RCC 7860 (cell line): ENCODE results near the gene ZNF784.

Source experiments
- DNase-seq: peaks from one replicate; pipeline ENCODE4 v3.0.0-alpha.2; 2015; ENCODE audit warnings: low spot score
- FAIRE-seq: peaks from 2 replicates; lab custom pipeline; 2012; peaks lifted over from hg19 to GRCh38; lab: Jason Lieb, UNC

The ZNF784 gene

DNA sequence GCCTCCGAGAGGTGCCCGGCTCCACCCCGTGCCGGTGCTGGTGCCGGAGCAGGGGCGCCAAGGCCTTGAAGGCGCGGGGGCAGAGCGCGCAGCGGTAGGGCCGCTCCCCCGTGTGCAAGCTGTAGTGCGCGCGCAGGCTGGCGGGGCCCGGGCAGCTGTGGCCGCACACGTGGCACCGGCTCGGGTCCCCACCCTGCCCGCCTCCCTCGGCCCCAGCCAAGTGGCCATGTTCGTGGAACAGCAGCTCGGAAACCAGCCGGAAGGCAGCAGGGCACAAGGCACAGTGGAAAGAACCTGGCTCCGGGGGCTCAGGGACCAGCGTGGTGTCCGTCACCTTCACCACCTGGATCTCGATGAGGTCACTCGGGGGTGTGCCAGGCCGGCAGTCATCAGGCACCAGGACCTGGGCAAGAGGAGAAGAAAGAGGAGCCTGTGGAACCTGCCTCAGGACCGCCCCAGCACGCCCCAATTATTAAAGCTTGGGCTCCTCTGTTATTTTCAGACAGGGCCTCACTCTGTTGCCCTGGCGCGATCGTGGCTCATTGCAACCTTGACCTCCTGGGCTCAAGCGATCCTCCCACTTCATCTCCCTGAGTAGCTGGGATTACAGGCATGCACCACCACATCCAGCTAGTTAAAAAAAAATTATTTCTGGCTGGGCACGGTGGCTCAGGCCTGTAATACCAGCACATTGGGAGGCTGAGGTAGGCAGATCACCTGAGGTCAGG, 2.0 kb downstream of the ZNF784 start:
- DNase-seq (no peak), FAIRE-seq (no peak)

GRCh38 chr19:55621673-55622231, 2.6 kb downstream of the ZNF784 start:
- DNase-seq (no peak), FAIRE-seq (no peak)

DNA sequence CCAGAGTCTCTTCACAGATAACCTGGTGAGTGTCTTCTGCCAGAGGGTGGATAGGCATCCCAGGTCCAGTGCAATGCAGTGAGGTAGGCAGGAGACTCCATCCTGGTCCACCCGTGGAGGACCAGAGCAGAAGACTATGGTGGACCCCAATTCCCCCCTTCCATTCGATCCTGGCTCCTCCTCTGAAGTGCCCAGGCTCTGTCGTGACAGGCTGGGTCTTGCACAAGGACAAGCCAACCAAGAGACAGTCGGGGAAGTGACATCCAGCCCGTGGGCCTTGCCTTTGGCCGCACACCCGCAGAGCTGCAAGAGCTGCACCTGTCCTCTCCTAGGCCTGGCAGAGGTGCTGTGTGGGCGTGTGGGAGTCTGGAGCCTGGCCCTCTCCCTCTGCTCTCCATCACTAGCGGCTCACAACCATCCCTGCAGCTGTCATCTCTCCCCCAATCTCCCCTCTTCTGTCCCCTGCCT, 3.1 kb downstream of the ZNF784 start:
- no peak for DNase-seq
- no peak for FAIRE-seq

- no peak for DNase-seq
- no peak for FAIRE-seq
Measured at GRCh38 chr19:55620410-55621204, 3.8 kb downstream of the ZNF784 start.

- DNase-seq (no peak), FAIRE-seq (no peak)
Measured at GRCh38 chr19:55619286-55619685, 5.1 kb downstream of the ZNF784 start.

DNA sequence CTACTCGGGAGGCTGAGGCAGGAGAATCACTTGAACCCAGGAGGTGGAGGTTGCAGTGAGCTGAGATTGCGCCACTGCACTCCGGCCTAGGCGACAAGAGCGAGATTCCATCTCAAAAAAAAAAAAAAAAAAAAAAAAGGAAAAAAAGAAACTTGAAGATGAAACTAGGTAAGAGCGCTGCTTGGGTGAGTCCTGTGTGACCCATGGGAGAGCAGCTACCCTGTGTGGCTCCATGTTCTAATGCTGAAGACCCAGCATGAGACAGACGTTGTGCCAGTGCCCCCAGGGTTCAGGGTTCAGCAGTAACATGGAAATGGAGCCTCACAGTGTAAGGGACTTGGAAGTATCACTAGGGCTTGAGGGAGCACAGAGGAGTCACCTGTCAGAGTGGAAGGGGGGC, 5.9 kb downstream of the ZNF784 start:
- DNase-seq = no peak
- no peak for FAIRE-seq

DNA sequence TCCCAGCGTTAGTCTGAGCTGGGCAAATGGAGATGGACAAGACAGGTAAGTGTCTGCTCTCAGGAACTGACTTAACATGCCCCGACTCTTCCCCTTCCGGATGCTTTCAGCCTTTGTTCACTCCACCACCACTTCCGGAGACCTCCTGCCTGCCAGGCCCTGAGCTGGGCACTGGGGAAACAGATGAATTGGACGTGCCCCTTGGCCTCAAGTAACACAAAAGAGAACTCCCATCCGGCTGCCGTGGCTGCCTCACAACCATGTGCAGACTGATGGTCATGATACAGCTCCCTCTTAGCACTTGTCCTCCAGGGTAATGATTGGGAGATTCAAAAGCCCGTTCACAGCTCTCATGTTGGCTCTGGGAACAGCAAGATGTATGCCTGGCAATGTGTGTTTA, 6.9 kb downstream of the ZNF784 start:
- no peak for FAIRE-seq
- DNase-seq = no peak

GRCh38 chr19:55616395-55616875, 7.9 kb downstream of the ZNF784 start:
- FAIRE-seq (no peak), DNase-seq (no peak)

DNA sequence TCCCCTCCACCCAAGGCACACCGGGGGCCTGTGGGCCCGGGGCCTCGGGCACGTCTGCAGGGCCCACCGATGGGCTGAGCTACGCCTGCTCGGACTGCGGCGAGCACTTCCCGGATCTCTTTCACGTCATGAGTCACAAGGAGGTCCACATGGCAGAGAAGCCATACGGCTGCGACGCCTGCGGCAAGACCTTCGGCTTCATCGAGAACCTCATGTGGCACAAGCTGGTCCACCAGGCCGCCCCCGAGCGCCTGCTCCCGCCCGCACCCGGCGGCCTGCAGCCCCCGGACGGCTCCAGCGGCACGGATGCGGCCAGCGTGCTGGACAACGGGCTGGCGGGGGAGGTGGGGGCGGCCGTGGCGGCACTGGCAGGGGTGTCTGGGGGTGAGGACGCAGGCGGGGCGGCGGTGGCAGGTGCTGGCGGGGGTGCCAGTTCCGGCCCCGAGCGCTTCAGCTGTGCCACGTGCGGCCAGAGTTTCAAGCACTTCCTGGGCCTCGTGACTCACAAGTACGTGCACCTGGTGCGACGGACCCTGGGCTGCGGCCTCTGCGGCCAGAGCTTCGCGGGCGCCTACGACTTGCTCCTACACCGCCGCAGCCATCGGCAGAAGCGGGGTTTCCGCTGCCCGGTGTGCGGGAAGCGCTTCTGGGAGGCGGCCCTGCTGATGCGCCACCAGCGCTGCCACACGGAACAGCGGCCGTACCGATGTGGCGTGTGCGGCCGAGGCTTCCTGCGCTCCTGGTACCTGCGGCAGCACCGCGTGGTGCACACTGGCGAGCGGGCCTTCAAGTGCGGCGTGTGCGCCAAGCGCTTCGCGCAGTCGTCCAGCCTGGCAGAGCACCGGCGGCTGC, 8.6 kb downstream of the ZNF784 start:
- DNase-seq (no peak), FAIRE-seq (no peak)

- FAIRE-seq = no peak
- DNase-seq = no peak
Measured at GRCh38 chr19:55614711-55615542, 9.4 kb downstream of the ZNF784 start.

DNA sequence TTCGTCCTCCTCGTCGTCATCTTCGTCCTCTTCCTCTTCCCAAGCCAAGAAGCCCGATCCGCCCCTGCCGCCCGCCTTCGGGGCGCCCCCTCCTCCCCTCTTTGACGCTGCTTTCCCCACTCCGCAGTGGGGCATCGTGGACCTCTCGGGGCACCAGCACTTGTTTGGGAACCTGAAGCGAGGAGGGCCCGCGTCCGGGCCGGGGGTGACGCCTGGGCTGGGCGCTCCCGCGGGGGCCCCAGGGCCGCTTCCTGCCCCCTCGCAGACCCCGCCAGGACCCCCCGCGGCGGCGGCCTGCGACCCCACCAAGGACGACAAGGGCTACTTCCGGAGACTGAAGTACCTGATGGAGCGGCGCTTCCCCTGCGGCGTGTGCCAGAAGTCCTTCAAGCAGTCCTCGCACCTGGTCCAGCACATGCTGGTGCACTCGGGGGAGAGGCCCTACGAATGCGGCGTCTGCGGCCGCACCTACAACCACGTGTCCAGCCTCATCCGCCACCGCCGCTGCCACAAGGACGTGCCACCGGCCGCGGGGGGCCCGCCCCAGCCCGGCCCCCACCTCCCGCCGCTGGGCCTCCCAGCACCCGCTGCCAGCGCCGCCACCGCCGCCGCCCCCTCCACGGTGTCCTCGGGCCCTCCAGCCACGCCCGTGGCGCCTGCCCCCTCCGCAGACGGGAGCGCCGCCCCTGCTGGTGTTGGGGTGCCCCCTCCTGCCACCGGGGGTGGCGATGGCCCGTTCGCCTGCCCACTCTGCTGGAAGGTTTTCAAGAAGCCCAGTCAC, 10.2 kb downstream of the ZNF784 start:
- FAIRE-seq (no peak), DNase-seq (no peak)

GRCh38 chr19:55613396-55613795, 11.0 kb downstream of the ZNF784 start:
- FAIRE-seq (no peak), DNase-seq (no peak)

- DNase-seq = no peak
- FAIRE-seq = no peak
Measured at GRCh38 chr19:55611983-55612645, 12.3 kb downstream of the ZNF784 start.

DNA sequence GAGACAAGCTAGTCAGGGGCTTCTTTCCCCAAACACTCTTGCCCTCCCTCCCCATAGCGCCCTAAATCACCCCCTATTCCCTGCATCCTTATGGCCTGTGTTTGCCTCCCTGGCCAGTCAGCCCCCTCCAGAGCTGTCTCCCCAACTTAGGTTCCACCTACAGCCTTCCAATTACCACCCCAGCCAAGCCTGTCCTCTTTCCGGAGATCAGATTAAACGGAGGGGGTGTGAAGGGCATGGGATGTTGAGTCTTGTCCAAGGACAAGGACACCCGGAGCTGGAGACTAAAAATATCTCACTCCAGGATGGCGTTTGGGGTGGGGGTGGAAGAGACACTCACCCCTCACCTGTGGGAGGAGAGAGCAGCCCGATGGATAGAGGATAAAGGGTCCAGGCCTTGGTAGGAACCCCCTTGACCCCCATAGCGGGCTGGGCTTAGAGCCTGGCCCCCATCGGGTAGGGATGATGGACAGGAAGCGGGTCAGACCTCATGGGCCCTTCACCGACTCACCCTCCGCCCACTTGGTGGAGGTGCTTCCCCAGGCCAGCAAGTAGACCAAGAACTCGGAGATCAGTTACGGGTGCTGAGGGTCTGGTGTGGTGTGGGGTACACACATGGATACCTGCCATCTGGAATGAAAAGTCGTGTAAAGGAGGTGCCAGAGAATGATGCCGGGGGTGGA, 12.9 kb downstream of the ZNF784 start:
- FAIRE-seq (no peak), DNase-seq (no peak)

DNA sequence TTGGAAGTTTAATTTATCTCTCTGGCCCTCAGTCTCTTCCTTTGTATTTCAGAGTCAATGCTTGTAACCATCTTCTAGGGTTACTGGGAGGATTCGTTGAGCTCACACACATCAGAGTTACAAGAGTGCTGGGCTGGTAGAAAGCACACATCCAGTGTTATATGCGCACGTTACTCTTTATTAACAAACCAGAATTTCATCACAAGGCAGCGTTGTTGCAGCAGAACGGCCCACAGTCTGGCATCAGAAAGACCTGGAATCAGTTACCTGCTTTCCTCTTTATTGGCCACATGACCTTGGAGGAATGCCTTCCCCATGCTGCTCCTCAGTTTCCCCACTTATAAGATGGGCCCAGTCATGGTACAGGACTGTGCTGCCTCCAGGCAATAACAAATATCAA, 15.0 kb downstream of the ZNF784 start:
- DNase-seq = no peak
- FAIRE-seq = no peak

DNA sequence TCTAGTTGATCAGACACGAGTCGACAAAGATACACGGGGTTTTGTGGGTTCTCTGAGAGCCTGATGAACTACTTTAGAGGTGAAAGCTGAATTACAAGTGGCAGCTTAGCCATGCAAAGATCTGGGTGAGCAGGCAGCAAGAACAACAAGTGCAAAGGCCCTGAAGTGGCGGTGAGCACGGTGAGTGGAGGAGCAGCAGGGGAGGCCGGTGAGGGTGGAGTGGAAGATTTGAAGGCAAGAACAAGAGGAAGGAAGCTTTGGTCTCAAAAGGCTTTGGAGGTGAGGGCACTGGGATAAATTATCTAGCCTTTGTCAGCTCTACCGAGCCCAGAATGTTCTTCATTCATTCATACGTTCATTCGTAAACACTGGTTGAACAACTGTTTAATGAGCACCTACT, 17.5 kb downstream of the ZNF784 start:
- DNase-seq = no peak
- FAIRE-seq = no peak

DNA sequence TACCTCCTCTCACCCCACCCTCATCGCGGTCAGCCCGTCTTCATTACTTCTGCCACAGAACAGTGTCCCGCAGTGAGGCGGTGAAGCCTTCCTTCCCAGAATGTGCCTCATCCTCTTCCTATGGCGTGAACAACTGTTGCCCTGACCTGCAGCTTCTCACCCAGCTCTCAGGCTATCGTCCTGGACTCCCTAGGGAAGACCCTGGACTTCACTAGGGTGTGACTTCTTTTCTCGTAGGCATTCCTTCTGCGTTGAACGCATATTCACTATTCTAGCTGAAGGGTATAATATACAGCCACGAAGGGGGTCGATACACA, 17.9 kb downstream of the ZNF784 start:
- FAIRE-seq = no peak
- DNase-seq = no peak
